Frontal cortex (tissue), 4 donors: ENCODE measurements around the gene ZNF764. TPM values are rescaled to one million over a fixed set of nuclear protein-coding genes. Genes with fewer than 3 reads are reported as not detected.
"Not testable (repeated sequence)": the region's sequence is repeated elsewhere in the genome, so short reads cannot be mapped to it uniquely, and the experiment has no call there.

ENCODE experiments used
- DNase-seq, 2 donors: peaks; one replicate each; pipeline ENCODE4 v3.0.0; 2012; ENCODE audit warnings: low spot score in 2 of 2
- FAIRE-seq: peaks from 2 replicates; lab custom pipeline; 2012; peaks lifted over from hg19 to GRCh38; lab: Jason Lieb, UNC
- total RNA-seq: library from RNA; depleted of rRNA; stranded (reverse); fragments of >200 nt; gene quantifications from one replicate; pipeline ENCODE4 v1.2.3, GENCODE V29; 2014
- donor health status: control.
- donor health status: control.
- donor health status: control.

ZNF764 gene
- total RNA-seq, 1 donor from 2014 or later = 6.1 TPM

DNA sequence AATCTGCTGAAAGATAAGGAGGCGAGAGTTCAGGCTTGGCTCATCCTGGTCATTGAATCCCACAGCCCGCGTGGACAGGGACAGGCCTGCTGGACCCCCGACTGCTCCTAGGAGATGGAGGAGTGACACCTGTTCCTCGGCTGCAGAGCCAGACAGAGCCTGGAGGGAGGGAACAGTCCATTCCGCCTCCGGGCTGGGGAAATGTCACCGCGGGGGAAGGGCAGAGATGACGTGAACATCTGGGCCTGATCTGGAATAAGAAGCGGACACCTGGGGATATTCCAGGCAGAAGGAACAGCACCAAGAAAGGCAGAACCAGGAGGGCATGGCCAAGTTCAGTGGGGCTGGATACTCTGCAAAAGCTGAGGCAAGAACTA, 25.0 kb downstream of the ZNF764 start:
- FAIRE-seq (no peak), DNase-seq (no peak)

DNA sequence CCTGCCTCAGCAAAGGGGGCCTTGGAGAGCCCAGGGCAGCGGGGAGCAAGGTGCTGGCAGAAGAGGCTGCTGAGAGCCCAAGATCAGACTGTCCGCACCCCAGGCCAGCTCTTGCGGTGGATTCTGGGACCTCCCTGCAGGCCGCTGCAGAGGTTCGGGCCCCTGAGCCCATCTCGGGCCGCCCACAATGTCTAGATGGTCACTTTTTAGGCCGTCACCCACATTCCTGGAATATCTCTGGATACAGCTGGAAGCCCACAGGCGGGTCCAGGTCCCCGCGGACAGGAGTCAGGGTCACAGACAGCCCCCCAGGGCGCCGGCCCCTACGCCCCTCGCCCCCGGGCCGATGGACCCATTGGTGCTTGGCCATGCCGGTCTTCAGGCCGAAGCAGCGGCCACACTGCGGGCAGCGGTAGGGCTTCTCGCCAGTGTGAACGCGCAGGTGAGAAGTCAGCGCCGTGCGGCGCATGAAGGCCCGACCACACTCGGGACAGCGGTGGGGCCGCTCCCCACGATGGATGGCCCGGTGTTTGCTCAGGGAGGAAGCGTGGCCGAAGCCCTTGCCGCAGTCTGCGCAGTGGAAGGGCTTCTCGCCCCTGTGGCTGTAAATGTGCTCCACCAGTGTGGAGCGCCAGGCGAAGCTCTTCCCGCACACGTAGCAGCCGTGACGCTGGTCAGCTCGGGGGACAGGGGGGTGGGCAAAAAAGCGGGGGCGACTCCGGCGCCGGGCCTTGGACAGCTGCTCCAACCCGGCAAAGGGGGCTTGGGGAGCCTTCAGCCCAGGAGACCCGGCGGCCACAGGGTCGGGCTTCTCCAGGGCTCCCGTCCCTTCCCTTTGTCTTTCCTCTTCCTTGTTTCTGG, 25.7 kb downstream of the ZNF764 start:
- no peak for FAIRE-seq
- DNase-seq = no peak

DNA sequence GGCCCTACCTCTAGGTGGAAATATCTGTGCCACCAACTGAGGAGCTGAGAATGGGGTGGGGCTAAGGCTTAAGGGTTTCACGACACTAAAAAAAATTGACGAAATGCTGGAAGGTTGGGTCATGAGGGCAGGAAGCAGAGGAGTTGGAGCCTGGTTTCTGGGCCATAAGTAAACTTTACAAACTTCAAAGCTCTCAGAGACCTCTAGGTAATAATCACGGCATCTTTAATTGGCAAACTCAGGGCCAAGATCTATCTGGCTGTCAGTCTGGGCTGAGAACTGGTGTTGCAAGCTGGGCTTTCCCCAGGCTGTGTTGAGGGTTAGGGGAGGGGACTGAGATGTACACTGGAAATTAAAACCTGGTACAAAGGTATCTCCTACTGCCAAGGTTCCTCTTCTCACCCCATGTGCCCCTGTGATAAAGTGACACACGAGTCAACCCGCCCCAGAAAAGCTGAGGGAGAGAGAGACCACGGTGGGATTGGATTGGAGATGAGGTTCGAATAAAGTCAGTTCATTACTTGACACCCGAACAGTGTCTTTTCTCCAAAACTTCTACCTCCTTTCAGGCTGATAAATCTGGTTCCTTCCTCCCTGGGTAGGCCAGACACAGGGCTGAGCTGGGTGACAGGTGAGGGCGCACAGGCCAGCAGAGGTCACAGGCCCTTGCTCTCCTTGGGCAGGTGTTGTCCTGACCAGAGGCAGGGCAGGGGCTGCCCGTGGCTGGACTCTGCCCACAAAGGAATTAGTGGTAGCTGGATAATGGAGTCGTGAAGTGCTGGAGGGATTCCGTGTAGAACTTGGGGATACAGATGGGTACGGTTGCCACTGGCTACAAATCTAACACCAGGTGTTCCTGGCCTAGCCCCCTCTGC, 27.8 kb downstream of the ZNF764 start:
- no peak for DNase-seq
- FAIRE-seq = no peak

DNA sequence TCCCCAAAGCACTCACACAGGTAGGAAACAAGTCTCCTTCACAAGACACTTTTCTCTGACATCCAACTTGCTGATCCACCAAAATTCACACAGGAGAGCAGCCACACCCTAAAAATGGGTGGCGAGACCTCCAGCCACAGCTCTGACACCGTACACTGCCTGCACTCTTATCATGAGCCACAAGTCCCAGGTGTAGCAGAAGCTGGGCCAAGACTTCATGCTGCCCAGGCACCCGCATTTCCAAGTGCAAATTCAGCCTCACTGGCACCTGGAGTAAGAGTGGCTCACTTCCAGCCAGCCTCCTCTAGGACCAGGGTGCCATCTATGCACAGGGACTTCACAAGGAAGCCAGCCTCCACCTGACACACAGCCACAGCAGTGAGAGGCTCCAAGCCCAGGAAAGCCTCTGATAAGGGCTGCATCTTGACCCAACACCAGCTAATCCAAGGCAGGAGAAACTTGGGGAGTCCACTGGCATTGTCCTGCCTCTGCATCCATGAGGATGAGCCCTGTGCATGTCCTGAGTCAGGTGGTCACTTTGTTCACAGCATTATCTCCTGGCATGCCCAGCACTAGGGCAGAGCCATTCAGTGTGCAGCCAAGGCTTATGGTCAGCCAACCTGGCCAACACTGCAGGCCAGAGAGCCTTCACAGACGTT, 29.2 kb downstream of the ZNF764 start:
- FAIRE-seq = no peak
- DNase-seq = no peak

- no peak for DNase-seq
- FAIRE-seq = no peak
These were observed 30.5 kb downstream of the ZNF764 start for GRCh38 chr16:30527635-30528178.

GRCh38 chr16:30526823-30527634, 31.1 kb downstream of the ZNF764 start:
- DNase-seq (peak; percentile 96 to 97), FAIRE-seq (no peak)

DNA sequence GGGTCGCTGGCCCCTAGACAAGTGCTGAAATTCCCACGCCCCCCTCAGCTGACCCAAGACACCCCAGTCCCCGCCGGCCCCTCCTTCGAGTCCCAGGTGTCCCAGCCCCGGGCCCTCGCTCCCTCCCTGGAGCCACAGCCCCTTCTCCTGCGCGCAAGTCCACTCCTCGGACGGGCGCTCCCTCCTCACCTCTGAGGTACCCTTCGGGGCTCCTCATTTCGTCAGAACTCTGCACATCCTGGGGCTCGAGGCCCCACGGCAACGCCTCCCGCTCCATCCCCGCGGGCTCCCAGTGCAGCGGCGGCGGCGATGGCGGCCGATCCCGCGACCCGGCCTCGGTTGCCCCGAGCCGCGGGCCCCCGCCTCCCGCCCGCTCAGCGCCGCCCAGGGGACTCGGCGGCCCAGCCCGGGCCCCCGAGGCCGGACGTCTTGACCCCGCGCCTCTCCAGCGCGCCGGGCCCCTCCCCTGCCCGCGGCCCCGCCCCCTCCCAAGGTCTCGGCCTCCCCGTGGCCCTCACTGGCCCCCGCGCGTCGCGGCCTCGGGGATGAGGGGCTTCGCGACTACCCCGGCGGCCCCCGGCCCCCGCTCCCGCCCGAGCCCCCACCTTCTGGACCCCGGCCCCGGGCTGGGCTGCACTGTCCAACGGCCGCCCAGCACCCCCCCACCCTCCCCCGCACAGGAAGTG, 31.9 kb downstream of the ZNF764 start, which contains the start of gene ZNF768:
Gene ZNF768, minus strand, starts transcription at position 430 of the 686 bp plus-strand sequence. Its CDS starts 153 bp downstream, at position 277.
- DNase-seq (peak; percentile 87 to 93), FAIRE-seq (no peak)

GRCh38 chr16:30525844-30526136, 32.4 kb downstream of the ZNF764 start:
- DNase-seq (no peak), FAIRE-seq (no peak)

DNA sequence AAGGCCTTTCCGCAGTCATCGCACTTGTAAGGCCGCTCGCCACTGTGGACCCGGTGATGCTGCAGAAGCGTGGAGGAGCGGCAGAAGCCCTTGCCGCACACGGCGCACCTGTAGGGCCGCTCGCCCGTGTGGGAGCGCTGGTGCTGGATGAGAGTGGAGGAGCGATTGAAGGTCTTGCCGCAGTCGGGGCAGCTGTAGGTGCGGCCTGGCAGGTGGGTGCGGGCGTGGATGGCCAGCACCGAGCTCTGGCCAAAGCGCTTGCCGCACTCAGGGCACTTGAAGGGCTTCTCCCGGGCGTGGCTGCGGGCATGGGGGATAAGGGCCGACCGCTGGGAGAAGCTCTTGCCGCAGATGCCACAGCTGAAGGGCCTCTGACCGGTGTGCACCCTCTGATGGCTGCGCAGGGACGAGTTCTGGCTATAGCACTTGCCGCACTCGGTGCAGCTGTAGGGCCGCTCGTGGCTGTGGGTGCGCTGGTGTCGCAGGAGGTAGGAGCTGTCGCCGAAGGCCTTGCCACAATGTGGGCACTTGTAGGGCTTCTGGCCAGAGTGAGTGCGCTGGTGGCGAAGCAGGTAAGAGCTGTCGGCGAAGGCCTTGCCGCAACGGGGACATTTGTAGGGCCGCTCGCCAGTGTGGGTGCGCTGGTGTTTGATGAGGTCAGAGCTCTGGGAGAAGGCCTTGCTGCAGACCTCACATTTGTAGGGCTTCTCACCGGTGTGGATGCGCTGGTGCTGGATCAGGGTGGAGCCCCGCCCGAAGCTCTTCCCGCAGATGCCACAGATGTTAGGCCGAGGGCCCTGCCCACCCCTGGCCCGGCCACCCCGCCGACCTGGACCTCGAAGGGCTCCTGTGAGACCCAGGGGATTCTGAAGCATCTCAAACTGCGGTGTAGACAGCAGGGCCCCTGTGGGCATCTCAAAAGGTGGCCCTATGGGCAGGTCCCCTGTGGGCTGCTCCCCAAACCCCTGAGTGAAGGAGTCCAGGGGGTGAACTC, 33.3 kb downstream of the ZNF764 start:
- FAIRE-seq = no peak
- DNase-seq = no peak

- DNase-seq (no peak), FAIRE-seq (no peak)
These were observed 34.2 kb downstream of the ZNF764 start for GRCh38 chr16:30523768-30524574.

DNA sequence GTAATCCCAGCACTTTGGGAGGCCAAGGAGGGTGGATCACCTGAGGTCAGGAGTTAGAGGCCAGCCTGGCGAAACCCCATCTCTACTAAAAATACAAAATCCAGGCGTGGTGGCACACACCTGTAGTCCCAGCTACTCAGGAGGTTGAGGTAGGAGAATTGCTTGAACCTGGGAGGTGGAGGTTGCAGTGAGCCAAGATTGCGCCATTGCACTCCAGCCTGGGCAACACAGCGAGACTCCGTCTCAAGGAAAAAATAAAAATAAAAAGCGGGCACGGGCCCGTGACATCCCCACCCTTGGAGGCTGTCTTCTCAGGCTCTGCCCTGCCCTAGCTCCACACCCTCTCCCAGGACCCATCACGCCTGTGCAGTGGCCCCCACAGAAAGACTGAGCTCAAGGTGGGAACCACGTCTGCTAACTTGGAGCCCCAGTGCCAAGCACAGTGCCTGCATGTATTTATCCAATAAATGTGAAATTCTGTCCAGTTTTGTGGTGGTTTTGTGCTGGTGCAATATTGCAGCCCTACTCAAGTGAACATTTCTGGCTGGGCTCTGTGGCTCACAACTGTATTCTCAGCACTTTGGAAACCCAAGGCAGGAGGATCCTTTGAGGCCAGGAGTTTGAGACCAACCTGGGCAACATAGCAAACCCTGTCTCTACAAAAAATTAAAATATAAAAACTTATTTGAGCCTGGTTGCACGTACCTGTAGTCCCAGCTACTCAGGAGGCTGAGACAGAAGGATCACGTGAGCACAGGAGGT, 35.3 kb downstream of the ZNF764 start:
- not testable (repeated sequence) for FAIRE-seq, DNase-seq

GRCh38 chr16:30521873-30522641, 36.1 kb downstream of the ZNF764 start:
- no peak for FAIRE-seq

GRCh38 chr16:30521476-30521872, 36.7 kb downstream of the ZNF764 start:
- FAIRE-seq (no peak), DNase-seq (no peak)

More at GRCh38 chr16:30521873-30522641, 36.1 kb downstream of the ZNF764 start:
- no peak for DNase-seq

GRCh38 chr16:30519120-30520049, 38.8 kb downstream of the ZNF764 start:
- DNase-seq (no peak), FAIRE-seq (no peak)
